Hematopoietic multipotent progenitor cell treated with erythropoietin and hydrocortisone succinate and interleukin-3 and kit ligand, for 15 days (in vitro differentiated cells): ENCODE measurements around the gene CACNG1.

ENCODE experiments used
- DNase-seq: peaks from one replicate; pipeline ENCODE4 v3.0.0-alpha.2; 2015; ENCODE audit warnings: low spot score

CACNG1 gene, protein sequence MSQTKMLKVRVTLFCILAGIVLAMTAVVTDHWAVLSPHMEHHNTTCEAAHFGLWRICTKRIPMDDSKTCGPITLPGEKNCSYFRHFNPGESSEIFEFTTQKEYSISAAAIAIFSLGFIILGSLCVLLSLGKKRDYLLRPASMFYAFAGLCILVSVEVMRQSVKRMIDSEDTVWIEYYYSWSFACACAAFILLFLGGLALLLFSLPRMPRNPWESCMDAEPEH

DNA sequence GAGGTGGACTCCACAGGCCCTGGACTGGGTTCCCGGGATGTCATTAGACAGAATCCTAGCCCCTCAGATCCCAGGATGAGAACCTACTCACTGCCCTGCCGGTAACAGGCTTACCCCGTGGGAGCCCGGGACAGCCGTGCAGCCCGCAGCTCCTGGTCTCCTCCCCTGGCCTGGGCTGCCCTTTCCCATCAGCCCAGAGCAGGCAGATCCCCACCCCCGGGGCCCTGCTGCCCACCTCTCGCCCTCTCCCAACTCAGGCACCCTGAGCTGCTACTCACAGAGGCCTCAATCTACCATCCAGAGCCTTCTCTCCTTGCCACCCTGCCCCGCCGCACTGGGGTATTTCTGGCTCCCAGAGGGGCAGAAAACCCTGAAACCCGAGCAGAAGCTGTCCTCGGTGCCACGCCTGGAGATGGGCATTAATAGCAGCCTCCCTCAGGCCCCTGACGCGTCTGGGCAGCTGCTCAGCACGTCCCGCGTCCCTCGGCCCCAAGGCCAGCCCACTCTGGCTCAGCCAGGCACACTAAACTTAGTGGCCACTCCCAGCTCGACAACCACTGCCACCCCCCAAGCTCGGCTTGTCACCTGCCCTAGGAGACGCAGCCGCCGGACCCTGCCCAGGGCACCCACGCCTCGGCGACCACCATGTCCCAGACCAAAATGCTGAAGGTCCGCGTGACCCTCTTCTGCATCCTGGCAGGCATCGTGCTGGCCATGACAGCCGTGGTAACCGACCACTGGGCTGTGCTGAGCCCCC lies at the start of gene CACNG1:
Gene CACNG1 (plus strand): TSS at position 539 of the 757 bp plus-strand sequence. CDS start 107 bp downstream, at position 646.
- no peak for DNase-seq

DNA sequence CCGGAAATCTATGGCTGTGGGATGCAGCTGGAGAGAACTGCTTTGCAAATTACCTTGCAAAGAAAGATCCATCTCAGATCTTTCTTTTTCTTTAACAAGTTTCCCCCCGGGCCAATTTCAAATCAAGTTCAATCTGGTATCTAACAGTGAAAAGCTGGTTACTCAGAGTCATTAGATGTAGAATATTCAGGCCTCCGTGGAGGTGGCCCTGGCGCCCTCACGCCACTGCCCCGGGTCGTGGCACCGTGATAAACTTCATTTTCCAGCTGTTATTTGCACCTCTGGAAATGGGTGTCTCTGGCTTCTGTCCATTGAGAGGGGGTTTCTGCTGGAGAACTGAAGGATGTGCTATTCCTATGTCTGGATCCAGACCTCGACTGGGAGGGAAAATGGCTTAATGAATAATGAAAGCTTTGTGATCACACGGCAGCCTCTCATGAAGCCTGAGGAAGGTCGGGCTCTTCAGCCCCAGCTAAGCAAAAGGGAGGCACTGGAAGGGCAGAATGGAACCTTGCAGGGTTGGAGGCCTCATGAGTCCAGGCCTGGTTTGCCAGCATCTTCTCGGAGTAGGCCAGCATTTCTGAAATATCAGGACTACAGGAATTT lies 49.3 kb upstream of the CACNG1 start:
- no peak for DNase-seq

DNA sequence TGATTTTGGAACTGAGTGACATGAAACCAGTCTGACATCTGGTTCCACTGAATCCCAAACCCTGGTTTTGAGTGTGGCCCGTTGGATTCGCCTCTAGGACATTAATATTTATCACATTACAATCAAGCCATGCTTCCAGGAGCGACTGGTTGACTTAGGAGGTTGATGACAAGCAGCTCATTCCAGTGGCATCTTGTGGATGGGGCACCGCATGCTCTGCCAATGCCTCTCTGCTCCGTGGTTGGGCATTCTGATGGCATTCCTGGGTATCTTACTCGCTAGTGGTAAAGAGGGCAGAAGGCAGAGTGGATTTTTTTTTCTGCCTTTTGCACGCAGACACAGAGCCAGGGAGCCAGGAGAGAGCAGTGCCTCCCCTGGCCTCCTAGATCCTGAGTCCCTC lies 48.4 kb upstream of the CACNG1 start:
- no peak for DNase-seq

DNA sequence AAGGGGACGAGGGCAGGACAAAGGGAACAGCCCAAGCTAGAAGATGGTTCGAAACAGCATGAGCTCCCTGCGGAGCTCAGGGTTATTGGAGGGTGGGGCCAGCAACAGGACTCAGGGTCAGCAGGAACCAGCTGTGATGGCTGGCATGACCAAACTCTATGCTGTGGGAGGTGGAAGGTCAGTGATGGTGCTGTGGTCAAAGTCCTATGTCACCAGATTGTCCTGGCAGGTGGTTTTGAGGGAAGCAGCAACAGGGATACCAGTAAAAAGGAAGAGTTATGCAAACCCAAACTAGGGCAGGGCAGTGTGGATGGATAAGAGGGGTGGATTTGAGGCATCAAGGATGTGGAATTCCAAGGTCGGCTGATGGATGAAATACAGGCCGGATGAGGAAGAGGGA lies 47.4 kb upstream of the CACNG1 start:
- no peak for DNase-seq

DNA sequence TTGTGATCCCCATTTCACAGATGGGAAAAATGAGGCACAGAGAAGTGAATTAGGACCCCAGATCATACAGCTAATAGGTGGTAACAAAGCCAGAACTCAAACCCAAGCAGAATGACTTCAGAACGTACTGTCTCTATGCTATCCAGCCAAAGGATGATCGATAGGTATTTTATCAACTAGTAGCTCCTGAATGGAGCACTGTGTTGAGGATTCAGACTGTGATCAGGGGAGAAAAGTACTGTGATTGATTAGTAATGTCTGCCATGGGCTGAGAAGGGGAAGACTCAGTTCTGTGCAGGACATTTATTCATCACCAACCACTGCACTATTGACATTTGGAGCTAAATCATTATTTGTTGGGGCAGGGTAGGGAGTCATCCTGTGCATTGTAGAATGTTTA lies 41.1 kb upstream of the CACNG1 start:
- no peak for DNase-seq

DNA sequence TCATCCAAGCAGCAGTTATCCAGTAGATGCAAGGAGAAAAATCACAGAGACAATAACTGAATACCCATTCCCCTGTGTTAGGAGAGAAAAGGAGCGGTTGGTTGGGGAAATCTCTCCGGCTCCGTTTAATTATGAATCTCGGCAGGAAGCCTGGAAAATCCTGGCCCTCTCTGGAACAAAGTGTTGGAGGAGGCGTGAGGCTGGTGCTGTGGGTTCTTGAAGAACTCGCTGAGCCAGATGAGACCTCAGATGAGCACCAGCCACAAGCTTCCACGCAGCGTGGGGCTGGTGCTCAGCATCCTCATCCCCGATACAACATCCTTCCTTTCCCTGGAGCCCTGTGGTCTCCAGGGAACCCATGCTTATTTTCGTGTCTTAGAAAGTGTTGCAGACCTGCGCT lies 40.2 kb upstream of the CACNG1 start:
- no peak for DNase-seq

DNA sequence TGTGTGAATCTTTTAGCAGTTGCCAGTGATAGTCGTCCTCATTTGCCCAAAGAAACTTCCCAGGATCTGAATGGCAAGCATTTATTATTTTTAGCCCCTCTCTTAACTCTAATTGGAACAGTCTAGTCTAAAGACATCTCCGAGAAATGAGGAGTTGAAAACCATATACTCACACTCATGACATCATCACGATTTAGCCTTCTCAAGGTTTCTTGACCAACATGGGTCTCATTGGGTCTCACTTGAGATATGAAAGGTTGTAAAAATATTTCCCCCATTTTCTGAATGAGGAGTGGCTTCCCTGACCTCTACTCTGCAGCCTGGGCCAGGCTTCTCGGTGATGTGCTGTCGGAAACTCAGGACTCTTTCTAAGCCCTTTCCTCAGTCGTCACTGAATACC lies 37.1 kb upstream of the CACNG1 start:
- no peak for DNase-seq

DNA sequence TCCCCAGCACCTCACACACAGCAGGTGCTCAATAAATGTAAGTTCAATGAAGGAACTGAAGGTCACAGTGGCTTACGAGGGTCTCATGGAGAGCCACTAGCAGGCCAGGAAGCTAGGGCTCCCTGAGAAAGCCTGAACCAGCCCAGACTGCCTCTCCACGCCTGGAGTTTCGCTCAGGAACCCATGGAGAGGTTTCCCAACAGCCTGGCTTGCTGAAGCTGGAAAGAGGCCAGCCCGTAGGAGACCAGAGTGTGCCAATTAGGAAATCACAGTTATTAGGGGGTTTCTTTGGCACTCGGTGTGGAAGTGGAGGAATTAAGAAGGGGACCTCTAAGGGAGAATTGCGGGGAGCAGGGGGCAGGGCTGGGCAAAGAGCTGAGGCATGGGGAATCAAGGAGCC lies 36.3 kb upstream of the CACNG1 start:
- DNase-seq, result no peak

DNA sequence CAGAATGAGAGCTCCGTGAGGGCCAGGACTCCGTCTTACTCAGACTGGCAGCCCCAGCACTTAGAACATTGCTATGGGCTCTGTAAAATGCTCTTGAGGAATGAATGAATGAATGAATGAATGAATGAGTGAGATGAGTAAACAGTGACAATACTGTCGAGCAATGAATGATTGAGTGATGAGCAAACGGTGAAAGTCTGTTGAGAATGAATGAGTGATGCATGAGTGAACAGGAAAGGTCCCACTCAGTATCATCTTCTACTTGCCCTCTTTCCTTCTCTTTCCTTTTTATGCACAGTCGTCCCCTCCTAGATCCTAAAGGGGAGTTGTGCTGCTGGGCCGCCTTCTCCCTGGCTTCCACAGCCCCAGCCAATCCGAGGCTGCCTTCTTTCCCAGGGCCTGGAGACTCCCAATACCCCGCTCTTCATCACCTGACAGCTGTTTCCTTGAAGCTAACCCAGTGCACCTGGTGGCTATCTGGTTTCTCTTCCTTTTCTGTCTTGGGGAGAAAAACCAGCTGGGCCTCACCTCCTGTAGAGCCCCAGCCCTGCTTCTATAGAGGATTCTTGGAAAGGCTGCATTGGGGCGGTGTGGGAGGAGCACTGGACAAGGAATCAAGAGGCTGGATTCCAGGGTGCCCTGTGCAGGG lies 32.7 kb upstream of the CACNG1 start:
- DNase-seq, result no peak

DNA sequence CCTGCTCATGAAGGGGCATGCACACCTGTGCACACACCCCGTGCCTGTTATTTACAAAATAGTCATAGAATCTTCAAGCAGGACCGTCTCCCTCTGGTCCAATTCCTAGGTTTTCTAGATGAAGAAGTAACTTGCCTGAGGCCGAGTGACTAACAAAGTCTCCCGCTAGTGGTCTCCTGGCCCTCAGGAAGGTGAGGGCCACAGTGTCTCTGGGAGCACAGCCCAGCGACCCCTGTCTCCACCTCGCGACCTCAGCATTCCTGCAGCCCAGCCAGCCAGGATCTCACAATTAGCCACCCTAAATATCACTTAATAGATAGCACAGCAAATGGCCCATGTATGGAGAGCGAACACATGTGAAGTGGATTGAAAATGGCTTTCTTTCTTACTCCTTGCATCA lies 30.5 kb upstream of the CACNG1 start:
- no peak for DNase-seq

DNA sequence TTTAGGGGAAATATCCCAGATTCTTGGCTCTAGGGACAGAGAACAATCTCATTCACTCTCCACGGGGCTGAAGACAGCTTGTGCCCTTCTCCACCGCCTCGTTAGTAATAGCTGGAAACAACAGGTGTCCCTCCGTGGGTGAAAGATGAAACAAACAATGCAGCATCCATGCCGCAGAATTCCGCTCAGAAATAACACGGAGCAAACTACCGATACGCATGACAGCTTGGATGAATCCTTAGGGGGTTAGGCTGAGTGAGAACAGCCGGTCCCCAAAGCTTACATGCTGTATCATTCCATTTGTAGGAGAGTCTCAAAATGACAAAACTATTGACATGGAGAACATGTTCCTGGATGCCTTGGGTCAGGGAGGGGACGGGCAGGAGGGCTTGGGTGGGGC lies 29.4 kb upstream of the CACNG1 start:
- no peak for DNase-seq

DNA sequence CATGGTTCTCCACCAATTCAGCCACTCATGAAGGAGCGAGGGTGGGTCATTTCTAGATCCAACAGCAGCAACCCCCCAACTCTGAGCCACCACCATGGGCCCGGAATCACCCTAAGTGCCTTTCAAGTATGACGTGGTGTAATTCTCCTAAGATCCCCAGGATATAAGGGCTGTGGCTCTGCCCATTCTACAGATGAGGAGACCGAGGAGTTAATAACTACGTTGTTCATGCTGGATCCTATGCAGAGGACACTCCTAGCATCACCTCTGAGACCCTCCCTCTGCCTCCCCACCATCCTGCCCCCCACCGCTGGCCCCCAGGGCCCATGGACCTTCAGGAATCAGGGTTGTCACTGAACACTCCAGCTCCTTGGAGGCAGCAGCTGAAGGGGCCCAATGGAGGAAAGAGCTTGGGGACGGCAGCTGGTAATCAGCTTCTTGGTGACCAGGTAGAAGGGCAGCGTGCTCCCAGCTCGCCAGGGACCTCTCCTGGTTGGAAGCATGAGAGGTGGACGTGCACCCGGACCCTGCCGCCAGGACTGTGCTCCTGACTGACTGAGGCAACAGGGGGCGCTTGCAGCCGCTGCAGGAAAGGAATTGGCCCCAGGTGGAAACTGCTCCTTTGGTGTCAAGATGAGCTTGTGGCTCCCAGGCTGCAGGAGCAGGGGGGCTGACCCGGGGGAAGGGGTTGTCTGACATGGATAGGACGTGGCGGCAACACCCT lies 28.2 kb upstream of the CACNG1 start:
- DNase-seq, result no peak

DNA sequence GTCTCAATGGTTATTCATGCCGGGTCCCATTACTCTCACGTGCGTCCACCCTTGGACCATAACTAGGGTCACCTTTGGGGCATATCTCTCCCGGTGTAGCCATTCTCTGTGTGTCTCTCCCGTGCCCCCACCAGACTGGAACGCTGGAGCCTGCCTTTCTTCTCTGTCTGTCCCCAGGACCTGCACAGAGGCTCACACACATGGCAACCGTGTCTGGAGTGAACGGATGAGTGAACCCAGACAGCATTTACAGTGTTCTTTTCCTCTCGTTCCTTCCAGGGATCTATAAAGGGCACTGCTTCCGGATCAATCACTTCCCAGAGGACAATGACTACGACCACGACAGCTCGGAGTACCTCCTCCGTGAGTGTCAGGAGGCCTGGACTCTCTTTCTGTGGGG lies 26.4 kb upstream of the CACNG1 start:
- no peak for DNase-seq

DNA sequence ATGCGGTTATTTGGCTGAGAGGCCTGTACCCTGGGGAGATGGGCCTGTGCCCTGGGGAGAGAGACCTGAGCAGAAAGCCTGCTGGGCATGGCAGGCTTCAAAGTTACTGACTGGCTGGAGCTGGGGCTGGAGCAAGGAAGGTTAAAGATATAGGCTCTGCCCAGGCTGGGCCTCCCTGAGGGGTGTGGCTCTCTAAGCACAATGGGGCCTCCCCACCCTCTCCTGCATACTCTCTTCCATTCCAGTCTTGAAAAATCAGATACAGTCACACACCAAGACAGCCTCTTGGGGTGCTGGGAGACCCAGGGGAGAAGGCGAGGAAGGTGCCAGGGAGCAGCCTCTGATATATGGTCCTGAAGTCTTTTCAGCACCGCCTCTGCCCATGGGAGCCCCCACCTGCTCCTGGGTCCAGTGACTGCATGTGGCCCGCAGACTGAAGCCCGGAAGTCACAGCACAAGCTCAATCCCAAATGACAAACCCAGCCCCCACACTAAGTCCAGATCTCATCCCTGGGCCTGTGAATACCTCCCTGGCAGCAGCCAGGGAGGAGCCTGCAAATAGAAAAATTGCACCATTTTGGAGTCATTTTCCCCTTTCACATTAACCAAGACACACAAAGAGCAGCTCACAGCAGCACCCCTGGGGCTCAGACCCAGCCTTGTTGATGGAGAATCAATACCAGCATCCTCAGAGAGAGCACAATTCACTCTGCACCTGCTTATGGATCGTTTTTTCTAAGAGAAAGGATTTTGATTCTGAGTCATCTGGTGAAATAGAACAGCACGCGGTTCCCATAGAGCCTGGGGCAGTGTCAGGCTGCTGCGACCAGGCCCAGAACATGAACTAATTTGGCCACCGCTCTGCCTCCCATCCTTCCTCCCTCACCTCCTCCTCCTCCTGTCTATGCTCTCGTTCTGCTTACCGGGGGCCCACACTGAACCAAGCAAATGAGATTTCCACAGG lies 25.6 kb upstream of the CACNG1 start:
- DNase-seq, result no peak

DNA sequence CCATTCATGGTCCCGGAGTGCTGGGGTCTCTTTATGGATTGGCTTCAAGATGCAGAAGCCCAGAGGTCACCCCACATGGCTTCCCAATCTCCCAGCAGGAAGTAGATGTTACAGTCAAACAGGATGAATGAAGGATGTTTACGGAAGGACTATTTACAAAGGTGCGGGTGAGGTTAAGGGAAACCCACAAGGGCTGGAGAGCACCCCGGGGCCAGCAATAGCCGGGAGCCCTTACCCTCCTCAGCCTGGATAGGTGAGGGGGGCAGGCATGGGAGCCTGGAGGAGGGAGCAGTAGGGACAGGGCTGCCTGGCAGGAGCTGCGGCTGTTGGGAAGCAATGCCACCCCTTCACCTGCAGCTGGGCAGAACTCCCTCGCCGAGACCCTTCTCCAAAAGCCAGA lies 24.5 kb upstream of the CACNG1 start:
- DNase-seq, result no peak

DNA sequence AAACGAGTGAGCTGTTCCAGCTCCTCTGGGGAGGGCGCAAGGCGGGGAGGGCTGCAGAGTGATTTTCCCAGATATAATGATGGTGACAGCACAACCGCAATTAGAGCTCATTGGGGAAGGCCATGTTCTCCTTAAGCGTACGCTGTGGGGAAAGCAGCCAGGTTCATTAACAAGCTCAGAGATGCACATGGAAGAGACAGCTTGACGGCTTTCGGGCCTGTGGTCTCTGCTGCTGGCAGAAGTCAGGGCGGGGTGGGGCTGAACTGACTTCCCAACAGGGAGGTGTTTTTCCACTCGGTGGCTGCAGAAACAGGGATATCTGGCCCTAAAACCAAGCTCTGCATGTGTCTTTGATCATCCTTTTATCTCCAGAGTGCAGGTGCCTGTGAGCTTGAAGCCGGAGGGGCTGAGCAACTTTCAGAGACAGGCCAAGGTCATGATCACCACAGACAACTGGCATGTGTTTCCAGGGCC lies 24.0 kb upstream of the CACNG1 start:
- DNase-seq, result no peak

DNA sequence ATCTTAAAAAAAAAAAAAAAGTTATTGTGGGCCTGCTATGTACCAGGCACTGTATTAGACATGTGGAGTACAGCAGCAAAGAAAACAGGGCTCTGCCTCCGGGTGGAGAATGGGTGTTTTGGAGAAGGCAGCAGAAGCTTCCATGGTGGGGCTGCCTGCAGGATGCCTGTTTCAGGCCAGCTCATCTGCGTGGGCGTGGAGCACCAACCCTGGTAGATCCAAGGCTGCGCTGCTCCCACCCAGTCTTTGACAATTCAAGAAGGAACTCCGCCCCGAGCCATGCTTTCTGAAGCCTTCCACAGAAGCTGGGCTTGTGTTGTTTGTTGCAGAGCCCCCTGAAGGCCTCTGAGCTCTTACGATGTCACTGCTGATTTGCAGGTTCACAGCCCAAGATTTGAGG lies 23.2 kb upstream of the CACNG1 start:
- no peak for DNase-seq

DNA sequence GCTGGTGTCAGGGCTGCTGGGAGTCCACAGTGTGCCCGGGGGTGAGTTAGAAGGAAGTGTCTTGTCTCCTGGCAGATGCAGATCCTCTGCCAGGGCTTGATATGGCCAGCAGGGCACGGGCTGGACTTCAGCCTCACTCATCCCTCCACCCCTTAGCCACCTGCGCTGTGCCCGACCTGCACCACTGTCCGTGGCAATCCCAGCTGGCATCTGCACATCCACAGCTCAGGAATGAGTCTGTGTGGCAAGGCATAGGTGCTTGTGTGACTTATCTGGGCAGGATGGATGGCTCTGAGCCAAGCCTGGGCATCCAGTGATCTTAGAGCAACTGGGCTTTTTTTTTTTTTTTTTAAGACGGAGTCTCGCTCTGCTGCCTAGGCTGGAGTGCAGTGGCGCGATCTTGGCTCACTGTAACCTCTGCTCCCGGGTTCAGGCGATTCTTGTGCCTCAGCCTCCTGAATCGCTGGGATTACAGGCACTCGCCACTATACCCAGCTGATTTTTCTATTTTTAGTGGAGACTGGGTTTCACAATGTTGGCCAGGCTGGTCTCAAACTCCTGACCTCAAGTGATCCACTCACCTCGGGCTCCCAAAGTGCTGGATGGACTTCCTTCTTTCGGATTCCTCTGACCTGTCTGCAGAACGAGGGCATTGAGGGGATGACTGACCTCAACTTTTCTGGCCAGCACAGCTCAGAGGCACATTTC lies 22.5 kb upstream of the CACNG1 start:
- DNase-seq, result no peak

DNA sequence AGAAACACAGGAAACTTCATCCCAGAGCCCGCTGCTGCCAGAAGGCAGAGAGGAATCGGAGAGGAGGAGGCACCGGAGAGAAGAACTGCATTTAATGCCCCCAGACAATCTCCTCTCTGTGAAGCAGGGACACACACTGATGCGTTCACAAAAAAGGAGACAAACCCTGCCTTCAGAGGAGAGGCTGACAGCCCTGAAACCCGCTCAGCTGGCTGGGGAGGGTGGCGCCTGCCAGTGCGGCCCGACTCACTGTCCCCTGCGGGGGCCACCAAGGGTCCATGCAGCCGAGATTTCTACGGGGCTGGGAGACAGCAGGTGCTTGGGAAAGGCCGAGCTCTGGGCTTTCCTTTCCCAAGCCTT lies 21.9 kb upstream of the CACNG1 start:
- DNase-seq, result no peak

DNA sequence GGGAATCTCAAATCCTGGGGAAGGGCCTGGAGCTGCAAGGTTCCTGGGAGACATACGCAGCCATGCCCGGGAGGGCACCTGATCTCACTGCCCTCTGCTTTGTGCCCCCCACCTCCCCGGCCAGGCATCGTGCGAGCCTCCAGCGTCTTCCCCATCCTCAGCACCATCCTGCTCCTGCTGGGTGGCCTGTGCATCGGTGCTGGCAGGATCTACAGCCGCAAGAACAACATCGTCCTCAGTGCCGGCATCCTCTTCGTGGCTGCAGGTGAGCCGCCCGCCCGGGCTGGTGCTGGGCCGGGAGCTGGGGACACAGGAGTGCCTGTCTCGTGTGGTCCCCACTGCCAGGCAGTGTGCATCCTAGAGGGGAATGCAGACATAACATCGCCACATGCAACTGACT lies 19.6 kb upstream of the CACNG1 start:
- no peak for DNase-seq
